SU-DHL-6 (cell line): ENCODE results near the gene CLUH.

ENCODE experiments used
- H2AFZ ChIP-seq: fragments of 200-600 bp; sonication (generic); 2 replicates; pipeline ENCODE4 v1.6.1; 2014; ENCODE audit warnings: low read depth, mild to moderate bottlenecking, moderate library complexity, mixed read lengths, antibody characterized with exemption, low read length; ENCODE audit not compliant: severe bottlenecking
- H3F3A ChIP-seq: fragments of 200-600 bp; shearing (Covaris generic); 2 replicates; pipeline ENCODE4 v1.6.0; 2016; ENCODE audit warnings: antibody characterized with exemption, mild to moderate bottlenecking; ENCODE audit not compliant: insufficient read depth
- H3K27ac ChIP-seq: fragments of 200-600 bp; sonication (generic); 2 replicates; pipeline ENCODE4 v1.5.1; 2016; ENCODE audit warnings: low read depth, mild to moderate bottlenecking, low read length, moderate library complexity, mixed read lengths
- H3K27me3 ChIP-seq: fragments of 200-600 bp; sonication (generic), shearing (Covaris generic); 2 replicates; pipeline ENCODE4 v1.6.0; 2014; ENCODE audit warnings: mild to moderate bottlenecking, low read length
- H3K36me3 ChIP-seq: fragments of 200-600 bp; sonication (generic); 2 replicates; pipeline ENCODE4 v1.6.1; 2014; ENCODE audit warnings: mild to moderate bottlenecking, low read length, mixed read lengths
- H3K4me2 ChIP-seq: fragments of 300-600, 200-600 bp; shearing (Covaris generic), sonication (generic); 2 replicates; pipeline ENCODE4 v1.6.0; 2014; ENCODE audit warnings: low read length, low read depth, mild to moderate bottlenecking; ENCODE audit not compliant: poor library complexity, severe bottlenecking
- H3K4me3 ChIP-seq: fragments of 200-600 bp; sonication (generic); 2 replicates; pipeline ENCODE4 v1.5.1; 2014; ENCODE audit warnings: antibody characterized with exemption, low read length, mild to moderate bottlenecking, mixed read lengths; ENCODE audit not compliant: insufficient read depth, poor library complexity, severe bottlenecking
- H3K79me2 ChIP-seq: fragments of 200-600 bp; sonication (generic); 2 replicates; pipeline ENCODE4 v1.6.1; 2014; ENCODE audit warnings: mild to moderate bottlenecking, low read length, moderate library complexity; ENCODE audit not compliant: insufficient read depth
- H3K9ac ChIP-seq: fragments of 200-600 bp; sonication (generic); 2 replicates; pipeline ENCODE4 v1.7.0; 2014; ENCODE audit warnings: mild to moderate bottlenecking, low read length
- H3K9me2 ChIP-seq: fragments of 200-600 bp; sonication (generic); replicated peaks from 2 replicates; pipeline ENCODE4 v1.6.1; 2014; ENCODE audit warnings: low read length; ENCODE audit not compliant: insufficient read depth
- H3K9me3 ChIP-seq: fragments of 200-600 bp; sonication (generic); 2 replicates; pipeline ENCODE4 v1.6.1; 2014; ENCODE audit warnings: low read length, mixed read lengths; ENCODE audit not compliant: insufficient read depth
- H4K20me1 ChIP-seq: fragments of 200-600 bp; sonication (generic); 2 replicates; pipeline ENCODE4 v1.6.1; 2014; ENCODE audit warnings: low read depth, mild to moderate bottlenecking, antibody characterized with exemption, low read length, moderate library complexity, mixed read lengths
- EZH2phosphoT487 ChIP-seq: fragments of 200-600 bp; sonication (generic), shearing (Covaris generic); conservative IDR thresholded peaks from 2 replicates; pipeline ENCODE4 v1.6.1; 2018; ENCODE audit warnings: mild to moderate bottlenecking, antibody characterized with exemption, low read length, moderate library complexity, mixed read lengths
- TF ChIP-seq, protein P1 (sequence below): fragments of 200-600 bp; sonication (generic); IDR thresholded peaks from one replicate; pipeline ENCODE4 v1.5.1; 2017; ENCODE audit warnings: antibody characterized with exemption, mild to moderate bottlenecking, low read length, moderate library complexity; ENCODE audit not compliant: insufficient read depth, poor library complexity, severe bottlenecking

The CLUH gene

DNA sequence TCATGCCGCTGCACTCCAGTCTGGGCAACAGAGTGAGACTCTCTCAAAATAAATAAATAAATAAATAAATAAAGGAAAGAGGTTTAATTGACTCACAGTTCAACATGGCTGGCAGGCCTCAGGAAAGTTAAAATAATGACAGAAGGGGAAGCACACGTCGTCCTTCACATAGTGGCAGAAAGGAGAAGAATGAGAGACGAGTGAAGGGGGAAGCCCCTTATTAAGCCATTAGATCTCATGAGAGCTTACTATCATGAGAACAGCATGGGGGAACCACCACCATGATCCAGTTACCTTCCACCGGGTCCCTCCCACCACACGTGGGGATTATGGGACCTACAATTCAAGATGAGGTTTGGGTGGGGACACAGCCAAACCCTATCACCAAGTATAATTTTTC, 63.6 kb downstream of the CLUH start:
- H3K27ac ChIP-seq = no peak overlapping the region
- H3K79me2 ChIP-seq = peaks cover 67% of the 10 kb centered on the region
- H4K20me1 ChIP-seq = peaks cover 9% of the 10 kb centered on the region; the same call in 1 of the 2 replicates
- H3K4me3 ChIP-seq = no peak overlapping the region
- H3K27me3 ChIP-seq = no peaks in the 10 kb centered on the region
- peaks cover 9% of the 10 kb centered on the region; the same call in 1 of the 2 replicates for H3F3A ChIP-seq
- no peak overlapping the region for H3K9ac ChIP-seq
- H3K36me3 ChIP-seq = peaks cover 24% of the 10 kb centered on the region; the same call in 1 of the 2 replicates
- H3K9me3 ChIP-seq = no peaks in the 10 kb centered on the region
- TF ChIP-seq, protein P1, sequence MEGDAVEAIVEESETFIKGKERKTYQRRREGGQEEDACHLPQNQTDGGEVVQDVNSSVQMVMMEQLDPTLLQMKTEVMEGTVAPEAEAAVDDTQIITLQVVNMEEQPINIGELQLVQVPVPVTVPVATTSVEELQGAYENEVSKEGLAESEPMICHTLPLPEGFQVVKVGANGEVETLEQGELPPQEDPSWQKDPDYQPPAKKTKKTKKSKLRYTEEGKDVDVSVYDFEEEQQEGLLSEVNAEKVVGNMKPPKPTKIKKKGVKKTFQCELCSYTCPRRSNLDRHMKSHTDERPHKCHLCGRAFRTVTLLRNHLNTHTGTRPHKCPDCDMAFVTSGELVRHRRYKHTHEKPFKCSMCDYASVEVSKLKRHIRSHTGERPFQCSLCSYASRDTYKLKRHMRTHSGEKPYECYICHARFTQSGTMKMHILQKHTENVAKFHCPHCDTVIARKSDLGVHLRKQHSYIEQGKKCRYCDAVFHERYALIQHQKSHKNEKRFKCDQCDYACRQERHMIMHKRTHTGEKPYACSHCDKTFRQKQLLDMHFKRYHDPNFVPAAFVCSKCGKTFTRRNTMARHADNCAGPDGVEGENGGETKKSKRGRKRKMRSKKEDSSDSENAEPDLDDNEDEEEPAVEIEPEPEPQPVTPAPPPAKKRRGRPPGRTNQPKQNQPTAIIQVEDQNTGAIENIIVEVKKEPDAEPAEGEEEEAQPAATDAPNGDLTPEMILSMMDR = no peak
- no peak for TF ChIP-seq EZH2phosphoT487
- no peaks in the 10 kb centered on the region for H3K9me2 ChIP-seq
- H3K4me2 ChIP-seq = no peak overlapping the region
- H2AFZ ChIP-seq = no peak overlapping the region

DNA sequence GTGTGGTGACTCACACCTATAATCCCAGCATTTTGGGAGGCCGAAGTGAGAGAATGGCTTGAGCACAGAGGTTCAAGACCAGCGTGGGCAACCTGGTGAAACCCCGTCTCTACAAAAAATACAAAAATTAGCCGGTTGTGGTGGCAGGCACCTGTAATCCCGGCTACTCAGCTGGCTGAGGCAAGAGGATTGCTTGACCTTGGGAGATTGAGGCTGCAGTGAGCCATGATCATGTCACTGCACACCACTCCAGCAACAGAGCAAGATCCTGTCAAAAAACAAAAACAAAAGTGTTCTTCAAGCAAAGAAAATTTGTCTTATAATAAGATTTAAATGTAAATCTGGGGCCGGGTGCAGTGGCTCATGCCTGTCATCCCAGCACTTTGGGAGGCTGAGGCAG, 66.6 kb downstream of the CLUH start:
- peaks cover 15% of the 10 kb centered on the region for H3K36me3 ChIP-seq
- H2AFZ ChIP-seq = no peak overlapping the region
- H3K9me2 ChIP-seq = no peaks in the 10 kb centered on the region
- no peaks in the 10 kb centered on the region for H3K27me3 ChIP-seq
- no peak overlapping the region for H3K4me2 ChIP-seq
- no peak for TF ChIP-seq EZH2phosphoT487
- no peak overlapping the region for H3K9ac ChIP-seq
- H4K20me1 ChIP-seq = 0 out of 2 replicates have a peak, but pooled peaks cover 10% of the 10 kb centered on the region
- H3K27ac ChIP-seq = no peak overlapping the region
- H3F3A ChIP-seq = peaks cover 9% of the 10 kb centered on the region; the same call in 1 of the 2 replicates
- H3K79me2 ChIP-seq = peaks cover 72% of the 10 kb centered on the region
- no peaks in the 10 kb centered on the region for H3K9me3 ChIP-seq
- no peak overlapping the region for H3K4me3 ChIP-seq
